Activated CD8-positive, alpha-beta T cell treated with anti-CD3 and anti-CD28 coated beads, Interleukin-2, amount 10 ng/mL, durations not matched to agents 7 days and 5 days (primary cell): ENCODE data around the gene IL31. TPM values are rescaled to one million over a fixed set of nuclear protein-coding genes. Genes with fewer than 3 reads are reported as not detected.

Experiments used
- ATAC-seq: fragments of 150-1000 bp; cut with Tn5 transposase; one replicate; pipeline ENCODE4 v1.10.0; 2021; ENCODE audit warnings: moderate library complexity
- CTCF ChIA-PET: fragments of 350-600 bp; sonication (Branson Sonifier 250); formaldehyde crosslinking; loops from one replicate; lab custom pipeline; 2021; ENCODE audit warnings: antibody characterized with exemption; lab: Charles Lee
- POLR2A ChIA-PET: fragments of 350-600 bp; sonication (Branson Sonifier 250); formaldehyde crosslinking; loops from one replicate; lab custom pipeline; 2021; ENCODE audit warnings: antibody characterized with exemption; lab: Charles Lee
- DNase-seq: peaks from one replicate; pipeline ENCODE4 v3.0.0-alpha.2; 2020
- H3K27ac Mint-ChIP-seq: one replicate; pipeline ENCODE4 v1.8.0; 2021; ENCODE audit warnings: mild to moderate bottlenecking, mixed read lengths
- H3K27me3 Mint-ChIP-seq: one replicate; pipeline ENCODE4 v1.8.0; 2021; ENCODE audit warnings: low read depth, mixed read lengths
- H3K36me3 Mint-ChIP-seq: one replicate; pipeline ENCODE4 v1.8.0; 2021; ENCODE audit warnings: low read depth, mixed read lengths
- H3K4me1 Mint-ChIP-seq: one replicate; pipeline ENCODE4 v1.8.0; 2021; ENCODE audit warnings: low read depth, mixed read lengths
- H3K4me3 Mint-ChIP-seq: one replicate; pipeline ENCODE4 v1.8.0; 2021; ENCODE audit warnings: mild to moderate bottlenecking, mixed read lengths
- H3K9me3 Mint-ChIP-seq: one replicate; pipeline ENCODE4 v1.8.0; 2022; ENCODE audit warnings: mixed read lengths; ENCODE audit not compliant: insufficient read depth
- total RNA-seq, 2 experiments: library from RNA; stranded (reverse); gene quantifications; one replicate each; pipeline ENCODE4 v1.2.3, GENCODE V29; 2021

Gene IL31
- total RNA-seq, 2 experiments from 2014 or later, result not detected

DNA sequence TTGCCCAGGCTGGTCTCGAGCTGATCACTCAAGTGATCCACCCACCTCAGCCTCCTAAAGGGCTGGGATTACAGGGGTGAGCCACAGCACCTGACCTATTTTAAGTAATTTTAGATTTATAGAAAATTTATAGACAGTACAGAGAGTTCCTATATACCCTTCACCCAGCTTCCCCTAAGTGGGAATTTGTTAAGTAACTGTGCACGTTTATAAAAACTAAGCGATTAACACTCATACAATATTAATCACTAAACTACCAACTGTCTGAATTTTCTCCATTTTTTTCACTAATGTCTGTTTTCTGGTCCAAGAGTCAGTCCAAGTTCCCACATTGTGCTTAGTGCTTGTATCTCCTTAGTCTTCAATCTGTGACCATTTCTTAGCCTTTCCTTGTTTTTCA, 5.5 kb downstream of the IL31 start:
- POLR2A ChIA-PET, result no interaction called here
- no peaks in the 10 kb centered on the region for H3K36me3 Mint-ChIP-seq
- H3K9me3 Mint-ChIP-seq, result no peaks in the 10 kb centered on the region
- ATAC-seq, result no peak
- H3K27ac Mint-ChIP-seq, result no peak overlapping the region
- CTCF ChIA-PET, result no interaction called here
- DNase-seq, result no peak
- no peak overlapping the region for H3K4me3 Mint-ChIP-seq
- H3K4me1 Mint-ChIP-seq, result peaks cover 11% of the 10 kb centered on the region
- peaks cover 10% of the 10 kb centered on the region for H3K27me3 Mint-ChIP-seq

DNA sequence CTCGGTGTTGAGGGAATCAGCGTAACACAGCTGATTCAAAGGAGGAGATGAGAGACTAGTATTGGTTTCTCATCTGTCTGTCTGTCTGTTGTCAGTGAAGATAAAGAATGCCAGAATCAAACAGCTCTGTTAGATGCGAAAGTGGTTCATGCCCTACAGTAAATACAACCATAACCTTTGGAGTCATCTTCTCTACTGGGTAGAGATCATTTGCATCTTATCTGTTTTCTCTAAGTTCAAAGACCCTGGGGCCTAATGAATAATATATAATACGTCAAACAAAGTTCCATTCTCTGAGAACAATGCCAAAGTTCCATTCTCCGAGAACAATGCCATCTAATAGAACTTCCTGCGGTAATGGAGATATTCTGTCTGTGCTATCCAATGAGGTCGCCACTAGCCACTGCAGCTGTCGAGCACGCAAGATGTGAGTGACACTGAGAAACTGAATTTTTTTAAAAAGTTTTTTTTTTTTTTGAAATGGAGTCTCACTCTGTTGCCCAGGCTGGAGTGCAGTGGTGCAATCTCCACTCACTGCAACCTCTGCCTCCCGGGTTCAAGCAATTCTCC, 6.6 kb downstream of the IL31 start:
- H3K36me3 Mint-ChIP-seq, result no peaks in the 10 kb centered on the region
- CTCF ChIA-PET, result interaction anchor here (1.1 kb wide), 1 partner anchor 44 kb away, joined by 4 read pairs; no protein-coding TSS in a partner anchor
- no peak overlapping the region for H3K27ac Mint-ChIP-seq
- H3K9me3 Mint-ChIP-seq, result no peaks in the 10 kb centered on the region
- peaks cover 20% of the 10 kb centered on the region for H3K4me1 Mint-ChIP-seq
- ATAC-seq, result no peak
- H3K4me3 Mint-ChIP-seq, result no peak overlapping the region
- DNase-seq, result no peak
- POLR2A ChIA-PET, result no interaction called here
- peaks cover 4% of the 10 kb centered on the region for H3K27me3 Mint-ChIP-seq

DNA sequence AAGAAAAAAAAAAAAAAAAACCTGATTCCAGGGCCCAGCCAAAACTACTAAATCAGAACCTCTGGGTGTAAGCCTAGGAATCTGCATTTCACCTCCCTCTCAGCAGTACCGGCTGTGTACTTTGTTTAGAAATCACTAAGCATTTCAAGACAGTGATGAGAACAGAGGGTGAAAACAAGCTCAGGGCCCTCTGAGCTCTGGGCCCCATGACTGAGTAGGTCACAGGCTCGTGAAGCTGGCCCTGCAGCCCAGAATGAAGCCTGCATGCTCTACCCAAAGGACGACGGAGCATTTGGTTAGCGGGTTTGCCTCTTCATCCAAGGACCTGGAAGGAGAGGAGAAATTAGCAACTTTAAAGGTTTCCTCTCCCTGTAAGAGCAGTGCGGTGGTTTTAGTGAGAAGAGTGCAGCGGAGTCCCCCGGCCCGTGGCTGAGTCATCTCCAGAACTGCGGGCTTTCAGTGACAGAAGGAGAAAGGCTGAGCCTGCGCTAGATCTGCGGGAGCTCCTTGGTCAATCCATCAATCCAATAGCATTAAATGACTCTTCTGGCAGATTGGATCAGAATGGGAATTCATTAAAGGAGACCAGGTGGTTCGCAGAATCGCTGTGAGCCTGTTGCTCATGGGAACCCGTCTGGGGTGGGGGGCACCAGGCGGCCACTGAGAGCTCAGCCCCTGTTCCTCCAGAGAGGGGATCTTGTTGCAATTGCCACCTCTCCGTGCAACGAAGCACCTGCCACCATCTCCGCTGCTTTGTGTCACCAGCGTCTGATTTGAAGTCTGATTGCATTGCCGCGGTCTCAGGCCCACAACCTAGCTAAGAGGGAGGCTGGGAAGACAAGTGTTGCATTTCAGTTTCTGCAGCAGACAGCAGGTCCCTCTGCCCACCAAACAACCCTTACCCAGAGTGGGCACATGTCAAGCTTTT, 7.3 kb downstream of the IL31 start:
- peak; percentile 77 for ATAC-seq
- Mint-ChIP-seq H3K36me3 (no peaks in the 10 kb centered on the region), H3K27me3 (peaks cover 4% of the 10 kb centered on the region), H3K9me3 (no peaks in the 10 kb centered on the region), H3K4me3 (no peak overlapping the region), H3K27ac (no peak overlapping the region), H3K4me1 (peaks cover 28% of the 10 kb centered on the region)
- ChIA-PET CTCF (interaction anchor here (1.1 to 1.3 kb wide), 2 partner anchors 22 to 43 kb away, joined by 3 to 4 read pairs; no protein-coding TSS in a partner anchor), POLR2A (interaction anchor here (0.6 kb wide), 1 partner anchor 188 kb away, joined by 6 read pairs; no protein-coding TSS in a partner anchor)
- DNase-seq, result peak; percentile 52

DNA sequence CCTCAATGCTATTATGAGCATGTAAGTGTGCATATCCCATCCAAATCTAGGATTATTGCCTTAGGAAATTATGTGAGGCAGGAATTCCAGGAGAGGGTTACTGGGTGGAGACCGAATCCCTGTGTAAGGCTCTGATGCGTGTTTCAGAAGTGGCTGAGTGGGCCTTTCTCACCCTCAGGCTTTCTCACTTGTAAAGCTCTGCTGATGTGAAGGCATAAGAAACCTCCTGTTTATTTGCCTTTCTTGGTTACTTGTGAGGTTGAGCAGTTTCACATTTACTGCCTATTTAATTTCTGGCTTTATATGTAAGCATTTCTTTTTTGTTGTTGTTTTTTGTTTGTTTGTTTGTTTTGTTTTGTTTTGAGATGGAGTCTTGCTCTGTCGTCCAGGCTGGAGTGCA, 11.0 kb downstream of the IL31 start:
- peak overlapping the region; percentile 9 for H3K27ac Mint-ChIP-seq
- DNase-seq, result no peak
- POLR2A ChIA-PET, result no interaction called here
- ATAC-seq, result no peak
- H3K27me3 Mint-ChIP-seq, result peaks cover 2% of the 10 kb centered on the region
- no peak overlapping the region for H3K4me3 Mint-ChIP-seq
- H3K9me3 Mint-ChIP-seq, result no peaks in the 10 kb centered on the region
- CTCF ChIA-PET, result no interaction called here
- H3K4me1 Mint-ChIP-seq, result peaks cover 30% of the 10 kb centered on the region
- H3K36me3 Mint-ChIP-seq, result no peaks in the 10 kb centered on the region

DNA sequence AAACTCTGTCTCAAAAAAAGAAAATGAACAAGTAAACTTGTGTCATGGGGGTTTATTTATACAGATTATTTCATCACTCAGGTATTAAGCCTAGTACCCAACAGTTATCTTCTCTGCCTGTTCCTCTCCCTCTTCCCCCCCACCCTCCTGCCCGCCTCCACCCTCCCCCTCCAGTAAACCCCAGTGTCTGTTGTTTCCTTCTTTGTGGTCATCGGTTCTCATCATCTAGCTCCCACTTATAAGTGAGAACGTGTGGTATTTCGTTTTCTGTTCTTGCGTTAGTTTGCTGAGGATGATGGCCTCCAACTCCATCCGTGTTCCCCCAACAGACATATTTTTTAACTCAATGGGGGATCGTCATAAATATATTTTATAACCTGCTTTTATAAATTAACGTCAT, 12.3 kb downstream of the IL31 start:
- Mint-ChIP-seq H3K27me3 (peaks cover 2% of the 10 kb centered on the region), H3K27ac (peak overlapping the region; percentile 26), H3K9me3 (no peaks in the 10 kb centered on the region), H3K36me3 (no peaks in the 10 kb centered on the region), H3K4me1 (peaks cover 23% of the 10 kb centered on the region), H3K4me3 (peak overlapping the region; percentile 9)
- CTCF ChIA-PET, result interaction anchor here (0.7 to 1.3 kb wide), 3 partner anchors 30 to 106 kb away, joined by 3 to 7 read pairs (median 5); no protein-coding TSS in a partner anchor
- ATAC-seq, result peak; percentile 46
- DNase-seq, result peak; percentile 56
- POLR2A ChIA-PET, result interaction anchor here (0.6 kb wide), 1 partner anchor 60 kb away, joined by 3 read pairs; no protein-coding TSS in a partner anchor

DNA sequence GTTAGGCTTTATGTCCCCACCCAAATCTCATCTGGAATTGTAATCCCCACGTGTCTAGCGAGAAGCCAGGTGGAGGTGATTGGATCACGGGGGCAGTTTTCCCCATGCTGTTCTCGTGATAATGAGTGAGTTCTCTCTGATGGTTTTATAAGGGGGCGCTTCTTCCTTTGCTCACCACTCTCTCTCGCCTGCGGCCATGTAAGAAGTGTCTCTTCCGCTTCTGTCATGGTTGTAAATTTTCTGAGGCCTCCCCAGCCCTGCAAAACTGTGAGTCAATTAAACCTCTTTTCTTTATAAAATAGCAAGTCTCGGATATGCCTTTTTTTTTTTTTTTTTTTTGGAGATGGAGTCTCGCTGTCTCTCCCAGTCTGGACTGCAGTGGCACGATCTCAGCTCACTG, 13.3 kb downstream of the IL31 start:
- Mint-ChIP-seq H3K27ac (no peak overlapping the region), H3K36me3 (no peaks in the 10 kb centered on the region), H3K9me3 (no peaks in the 10 kb centered on the region), H3K4me3 (no peak overlapping the region), H3K27me3 (peaks cover 2% of the 10 kb centered on the region), H3K4me1 (peaks cover 20% of the 10 kb centered on the region)
- DNase-seq, result no peak
- CTCF ChIA-PET, result interaction anchor here (1.3 kb wide), 2 partner anchors 31 to 38 kb away, joined by 5 to 7 read pairs; no protein-coding TSS in a partner anchor
- POLR2A ChIA-PET, result no interaction called here
- ATAC-seq, result no peak

DNA sequence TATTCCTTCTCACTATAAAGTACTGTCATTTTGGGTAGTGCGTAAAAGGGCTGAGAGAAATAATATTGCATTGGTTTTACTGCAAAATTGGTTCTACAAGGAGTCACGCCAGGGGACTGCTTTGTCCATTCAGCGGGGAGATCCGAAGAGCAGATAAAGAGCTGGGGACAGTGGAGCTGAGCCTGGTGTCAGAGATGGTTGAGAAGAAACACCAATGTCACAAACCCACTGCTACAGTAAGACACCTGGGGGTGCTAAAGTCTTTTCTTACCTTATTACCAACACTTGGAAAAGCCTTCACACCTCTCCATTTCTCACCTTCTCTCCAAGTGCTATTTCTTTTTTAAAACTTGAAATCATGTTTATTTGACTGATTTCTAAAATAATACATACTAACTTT, 14.1 kb downstream of the IL31 start:
- H3K27me3 Mint-ChIP-seq, result peaks cover 2% of the 10 kb centered on the region
- DNase-seq (no peak), ATAC-seq (no peak)
- POLR2A ChIA-PET, result no interaction called here
- no peaks in the 10 kb centered on the region for H3K9me3 Mint-ChIP-seq
- H3K27ac Mint-ChIP-seq, result no peak overlapping the region
- CTCF ChIA-PET, result interaction anchor here (0.6 to 3.1 kb wide), 5 partner anchors 29 to 985 kb away, joined by 3 to 14 read pairs (median 3); partner anchors contain the start of gene B3GNT4
- H3K4me1 Mint-ChIP-seq, result peaks cover 20% of the 10 kb centered on the region
- no peak overlapping the region for H3K4me3 Mint-ChIP-seq
- no peaks in the 10 kb centered on the region for H3K36me3 Mint-ChIP-seq

DNA sequence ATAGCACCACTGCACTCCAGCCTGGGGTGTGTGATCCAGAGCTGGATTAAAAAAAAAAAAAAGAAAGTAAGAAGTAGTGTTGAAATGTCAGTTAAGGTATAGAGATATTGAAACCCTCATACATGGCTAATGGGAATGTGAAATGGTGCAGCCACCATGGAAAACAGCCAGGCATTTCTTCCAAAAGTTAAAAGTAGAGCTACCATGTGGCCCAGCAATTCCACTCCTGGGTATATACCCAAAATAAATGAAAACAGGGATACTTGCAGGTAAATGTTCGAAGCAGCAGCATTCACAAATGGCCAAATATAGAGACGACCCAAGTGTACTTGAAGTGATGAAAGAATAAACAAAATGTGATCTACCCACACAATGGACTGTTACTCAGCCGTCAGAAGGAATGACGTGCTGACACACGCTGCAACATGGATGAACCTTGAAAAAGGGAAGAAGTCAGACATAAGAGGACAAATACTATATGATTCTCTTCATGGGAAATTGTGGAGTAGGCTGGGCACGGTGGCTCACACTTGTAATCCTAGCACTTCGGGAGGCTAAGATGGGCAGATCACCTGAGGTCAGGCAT, 15.2 kb downstream of the IL31 start:
- Mint-ChIP-seq H3K36me3 (no peaks in the 10 kb centered on the region), H3K27me3 (peaks cover 5% of the 10 kb centered on the region), H3K4me1 (peaks cover 20% of the 10 kb centered on the region), H3K4me3 (no peak overlapping the region), H3K27ac (no peak overlapping the region), H3K9me3 (no peaks in the 10 kb centered on the region)
- DNase-seq, result no peak
- ChIA-PET CTCF (interaction anchor here (0.7 to 3.1 kb wide), 3 partner anchors 32 to 44 kb away, joined by 3 to 14 read pairs (median 4); partner anchors contain the start of gene B3GNT4), POLR2A (no interaction called here)
- no peak for ATAC-seq

DNA sequence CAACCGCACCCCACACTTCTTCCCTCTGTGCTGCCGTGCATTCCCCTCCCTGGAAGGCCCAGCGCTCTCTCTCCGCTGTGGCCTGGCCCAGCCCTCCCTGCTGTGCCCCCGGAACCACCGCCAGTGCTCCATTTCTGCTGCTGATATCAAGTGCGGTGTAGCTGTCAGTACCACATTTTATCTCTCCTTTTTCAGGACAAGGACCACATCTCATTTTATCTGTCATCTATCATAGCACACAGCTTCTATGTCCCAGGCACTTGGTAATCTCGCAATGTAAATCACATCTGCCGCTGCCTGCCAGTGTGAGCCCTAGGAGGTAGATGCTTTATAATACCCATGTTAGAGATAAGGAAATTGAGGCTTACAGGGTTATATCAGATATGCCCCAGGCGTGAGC, 18.3 kb downstream of the IL31 start:
- no peaks in the 10 kb centered on the region for H3K9me3 Mint-ChIP-seq
- peaks cover 5% of the 10 kb centered on the region for H3K27me3 Mint-ChIP-seq
- H3K4me3 Mint-ChIP-seq, result no peak overlapping the region
- DNase-seq (no peak), ATAC-seq (no peak)
- H3K4me1 Mint-ChIP-seq, result no peaks in the 10 kb centered on the region
- H3K36me3 Mint-ChIP-seq, result no peaks in the 10 kb centered on the region
- H3K27ac Mint-ChIP-seq, result no peak overlapping the region
- CTCF ChIA-PET, result interaction anchor here (1.6 kb wide), 1 partner anchor 34 kb away, joined by 3 read pairs; no protein-coding TSS in a partner anchor
- POLR2A ChIA-PET, result no interaction called here

DNA sequence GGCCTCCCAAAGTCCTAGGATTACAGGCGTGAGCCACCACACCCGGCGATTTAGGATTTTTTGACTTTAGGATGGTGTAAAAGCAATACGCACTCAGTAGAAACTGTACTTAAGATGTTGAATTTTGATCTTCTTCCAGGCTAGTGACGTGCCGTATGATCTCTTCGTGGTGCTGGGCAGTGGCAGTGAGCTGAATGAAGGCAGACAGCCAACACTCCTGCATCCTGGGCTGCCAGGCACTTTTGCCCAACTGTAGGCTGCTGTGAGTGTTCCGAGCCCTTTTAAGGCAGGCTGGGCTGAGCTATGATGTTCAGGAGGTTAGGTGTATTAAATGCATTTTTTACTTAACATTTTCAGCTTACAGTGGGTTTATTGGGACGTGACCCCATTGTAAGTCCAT, 21.3 kb downstream of the IL31 start:
- ATAC-seq, result no peak
- ChIA-PET POLR2A (no interaction called here), CTCF (no interaction called here)
- Mint-ChIP-seq H3K27ac (no peak overlapping the region), H3K27me3 (peaks cover 3% of the 10 kb centered on the region), H3K9me3 (no peaks in the 10 kb centered on the region), H3K36me3 (no peaks in the 10 kb centered on the region), H3K4me3 (no peak overlapping the region), H3K4me1 (no peaks in the 10 kb centered on the region)
- no peak for DNase-seq

DNA sequence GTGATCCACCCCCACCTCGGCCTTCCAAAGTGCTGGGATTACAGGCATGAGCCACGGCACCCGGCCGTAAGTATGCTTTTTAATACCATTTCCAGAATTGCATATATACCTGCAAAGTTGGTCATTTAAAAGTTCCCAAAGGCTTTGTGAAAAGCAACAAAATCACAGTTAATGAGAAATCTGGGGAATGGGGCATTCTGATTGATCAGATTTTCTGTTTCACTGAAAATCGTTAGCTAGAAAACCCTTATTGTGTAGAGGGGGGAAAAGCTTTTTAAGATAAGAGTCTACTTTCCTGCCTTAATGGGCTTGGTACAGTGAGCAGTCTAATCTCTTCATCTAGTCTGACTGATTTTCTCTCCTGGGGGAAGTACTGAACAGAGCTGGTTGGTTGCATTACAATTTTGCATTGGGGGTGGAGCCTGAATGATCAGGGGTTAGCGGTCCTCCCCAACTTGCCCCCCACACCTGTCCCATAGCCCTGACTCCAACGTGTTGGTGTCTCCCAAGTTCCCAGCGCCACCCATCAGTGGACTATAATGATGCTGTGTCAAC, 23.8 kb downstream of the IL31 start:
- no peak overlapping the region for H3K27ac Mint-ChIP-seq
- POLR2A ChIA-PET, result no interaction called here
- no peak for DNase-seq
- H3K4me3 Mint-ChIP-seq, result no peak overlapping the region
- H3K36me3 Mint-ChIP-seq, result no peaks in the 10 kb centered on the region
- no peaks in the 10 kb centered on the region for H3K4me1 Mint-ChIP-seq
- no peaks in the 10 kb centered on the region for H3K9me3 Mint-ChIP-seq
- CTCF ChIA-PET, result interaction anchor here (1.0 kb wide), 1 partner anchor 27 kb away, joined by 3 read pairs; no protein-coding TSS in a partner anchor
- peaks cover 3% of the 10 kb centered on the region for H3K27me3 Mint-ChIP-seq
- ATAC-seq, result no peak
